ENCODE results near the gene PASK. TPM values are rescaled to one million over a fixed set of nuclear protein-coding genes. Genes with fewer than 3 reads are reported as not detected.

The PASK gene
- total and polyA plus RNA-seq, 2 of the 4 experiments (the other 2 are of a cell fraction), result 4.1 TPM

GRCh38 chr2:241183221-241183620 is 33.9 kb upstream of the PASK start:
- no peak overlapping the region for H3K4me3 ChIP-seq (ENCODE audit: insufficient read depth, low read depth, low read length)
- H3K4me2 ChIP-seq (ENCODE audit: low read depth, low read length), result no peak overlapping the region
- H2AK5ac ChIP-seq (ENCODE audit: low read depth, low read length), result no peak overlapping the region
- no peaks in the 10 kb centered on the region for H4K20me1 ChIP-seq (ENCODE audit: insufficient read depth, low read length)
- ChIA-PET POLR2A (ENCODE audit: unreplicated experiment) (no interaction called here), CTCF (no interaction called here)
- H3K4me1 ChIP-seq (ENCODE audit: control insufficient read depth, insufficient read depth, low read length), result no peaks in the 10 kb centered on the region
- no peak overlapping the region for H3K23ac ChIP-seq (ENCODE audit: low read depth, low read length)
- ATAC-seq (ENCODE audit: low read depth) (no peak), DNase-seq (no peak)
- no peak overlapping the region for H4K5ac ChIP-seq (ENCODE audit: low read depth, low read length)
- no peak overlapping the region for H3K56ac ChIP-seq (ENCODE audit: extremely low read depth, insufficient read depth, low read length)
- peaks cover 4% of the 10 kb centered on the region; the same call in 1 of the 2 replicates for H3K27me3 ChIP-seq (ENCODE audit: control insufficient read depth, insufficient read depth, low read length)
- H2BK20ac ChIP-seq (ENCODE audit: low read depth, low read length), result no peak overlapping the region
- H2AK9ac ChIP-seq (replicated peaks; ENCODE audit: low read depth, low read length, poor library complexity), result no peak overlapping the region
- no peak overlapping the region for H4K91ac ChIP-seq (ENCODE audit: insufficient read depth, low read depth, low read length)
- H3K9me1 ChIP-seq (ENCODE audit: insufficient read depth, low read length), result peaks cover 3% of the 10 kb centered on the region; the same call in 1 of the 2 replicates
- no peak overlapping the region for H4K8ac ChIP-seq (ENCODE audit: low read depth in 2 of 2, low read length in 2 of 2)
- no peak for TF ChIP-seq MXI1 (IDR thresholded peaks at IDR 0.05; ENCODE audit: borderline replicate concordance, low read depth, low read length)
- TF ChIP-seq CTCF (conservative IDR thresholded peaks at IDR 0.05; ENCODE audit: low read depth, low read length), result no peak
- no peak for TF ChIP-seq CEBPB (IDR thresholded peaks at IDR 0.05; ENCODE audit: low read depth, low read length)
- TF ChIP-seq SMC3 (IDR thresholded peaks at IDR 0.05; ENCODE audit: low read depth, low read length), result no peak
- no peak for TF ChIP-seq MAZ (IDR thresholded peaks at IDR 0.05; ENCODE audit: borderline replicate concordance, low read depth, low read length)
- TF ChIP-seq BHLHE40 (IDR thresholded peaks at IDR 0.05; ENCODE audit: low read depth, low read length), result no peak
- no peak for TF ChIP-seq ELK1 (IDR thresholded peaks at IDR 0.05; ENCODE audit: borderline replicate concordance, low read depth, low read length)
- TF ChIP-seq MAFK (IDR thresholded peaks at IDR 0.05; ENCODE audit: low read depth, low read length), result no peak
- TF ChIP-seq CHD1 (IDR thresholded peaks at IDR 0.05; ENCODE audit: low read depth, low read length), result no peak
- TF ChIP-seq, protein P1, sequence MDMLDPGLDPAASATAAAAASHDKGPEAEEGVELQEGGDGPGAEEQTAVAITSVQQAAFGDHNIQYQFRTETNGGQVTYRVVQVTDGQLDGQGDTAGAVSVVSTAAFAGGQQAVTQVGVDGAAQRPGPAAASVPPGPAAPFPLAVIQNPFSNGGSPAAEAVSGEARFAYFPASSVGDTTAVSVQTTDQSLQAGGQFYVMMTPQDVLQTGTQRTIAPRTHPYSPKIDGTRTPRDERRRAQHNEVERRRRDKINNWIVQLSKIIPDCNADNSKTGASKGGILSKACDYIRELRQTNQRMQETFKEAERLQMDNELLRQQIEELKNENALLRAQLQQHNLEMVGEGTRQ (IDR thresholded peaks at IDR 0.05; ENCODE audit: low read depth, low read length), result no peak
- no peak for TF ChIP-seq RAD21 (IDR thresholded peaks at IDR 0.05; ENCODE audit: low read length)
- no peak for TF ChIP-seq RCOR1 (IDR thresholded peaks at IDR 0.05; ENCODE audit: insufficient replicate concordance, low read length)
- TF ChIP-seq POLR2A (IDR thresholded peaks at IDR 0.05; ENCODE audit: low read depth, low read length), result no peak
- TF ChIP-seq RFX5 (IDR thresholded peaks at IDR 0.05; ENCODE audit: low read depth, low read length), result no peak
- no peak for TF ChIP-seq NFE2L2 (IDR thresholded peaks at IDR 0.05; ENCODE audit: low read depth, low read length)
- H3K79me1 ChIP-seq (ENCODE audit: low read depth in 1 of 2, low read length in 2 of 2), result no peaks in the 10 kb centered on the region
- no peak overlapping the region for H3K4ac ChIP-seq (ENCODE audit: low read depth, low read length)
- no peak overlapping the region for H2BK15ac ChIP-seq (ENCODE audit: low read depth, low read length)
- intact Hi-C loops (cut with micrococcal nuclease), result no loop called here
- no peak overlapping the region for H3K9ac ChIP-seq (ENCODE audit: low read depth, low read length)
- H2BK5ac ChIP-seq (ENCODE audit: low read depth, low read length, poor library complexity, severe bottlenecking), result no peak overlapping the region
- dilution Hi-C loops (cut with HindIII; ENCODE audit: low sequenced_read_pairs, unreplicated experiment), result no loop called here
- H3K36me3 ChIP-seq (ENCODE audit: control insufficient read depth, insufficient read depth, low read length), result peaks cover 9% of the 10 kb centered on the region
- BruUV-seq (replicated peaks), result no TSS peak
- H3K14ac ChIP-seq (replicated peaks; ENCODE audit: low read depth, low read length), result no peak overlapping the region
- no peak overlapping the region for H2BK120ac ChIP-seq (ENCODE audit: low read depth, low read length)
- no peaks in the 10 kb centered on the region for H3K9me3 ChIP-seq (ENCODE audit: control insufficient read depth, insufficient read depth, low read length)
- no CpG with 5 or more reads among the region's 9 CpGs for WGBS, 2 experiments (ENCODE audit: extremely low coverage in 2 of 2, insufficient read length in 1 of 2)
- no peak overlapping the region for H2AFZ ChIP-seq (replicated peaks; ENCODE audit: low read length, poor library complexity)
- in situ Hi-C loops (cut with MboI; ENCODE audit: low sequenced_read_pairs), result no loop called here
- no peak overlapping the region for H3K27ac ChIP-seq (ENCODE audit: insufficient read depth, low read length)
- H3K18ac ChIP-seq (ENCODE audit: low read depth, low read length), result no peak overlapping the region

All from IMR-90 (cell line).